NCI-H69 (cell line): Measurements from ENCODE around the gene ESRRG.

Experiments
- DNase-seq: peaks from one replicate; lab custom pipeline; 2025; lab: John Stamatoyannopoulos, UW

The ESRRG gene

GRCh38 chr1:216723274-216723780, at the start of gene ESRRG:
Gene ESRRG (minus strand): TSS chr1:216723429. CDS start chr1:216723299, 130 bp downstream.
- peak; percentile 99 for DNase-seq

- DNase-seq = no peak
Measured at GRCh38 chr1:216771922-216772321, 48.7 kb upstream of the ESRRG start.

GRCh38 chr1:216766633-216767327, 43.6 kb upstream of the ESRRG start:
- no peak for DNase-seq

DNA sequence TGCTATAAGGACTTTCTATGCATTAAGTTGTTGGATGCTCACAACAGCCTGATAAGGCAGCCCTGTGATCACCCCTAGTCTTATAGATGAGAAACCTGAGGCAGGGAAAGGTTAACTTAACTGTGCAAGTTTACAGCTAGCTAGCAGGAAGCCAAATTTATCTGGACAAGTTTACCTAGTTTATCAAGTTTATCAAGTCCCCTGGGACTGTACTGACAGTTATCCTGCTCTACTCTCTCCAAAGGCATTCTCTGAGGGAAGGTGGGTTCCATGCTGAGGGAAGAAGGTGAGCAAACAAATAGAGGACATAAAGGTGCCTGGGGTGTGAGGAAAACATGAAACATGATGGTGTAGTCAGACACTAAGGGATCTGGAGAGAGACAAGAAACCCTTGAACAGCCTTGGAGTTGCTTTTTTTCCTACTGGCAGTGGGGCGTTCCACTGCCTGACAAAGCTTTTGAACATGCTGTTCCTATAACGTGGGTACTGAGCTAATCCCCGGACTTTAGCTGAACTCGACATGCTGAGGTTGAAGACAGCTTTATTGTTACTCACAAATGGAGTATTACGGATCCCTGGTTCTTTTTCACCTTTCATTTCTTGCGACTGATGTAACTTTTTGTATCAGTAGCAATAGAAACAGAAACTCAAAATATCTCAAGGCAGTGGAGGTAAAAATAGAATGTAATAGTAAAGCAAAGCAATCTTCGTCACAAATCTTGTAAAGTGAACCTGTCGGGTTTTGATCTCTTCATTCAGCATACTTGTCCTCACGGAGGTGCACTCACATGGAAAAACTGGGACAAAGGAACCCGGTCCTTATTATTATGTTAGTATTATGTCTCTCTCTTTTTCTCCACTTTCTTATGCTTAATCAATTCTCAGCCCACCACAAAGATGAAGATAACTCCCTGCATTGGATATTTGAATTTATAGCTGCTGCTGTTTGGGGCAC, 42.4 kb upstream of the ESRRG start:
- DNase-seq = peak; percentile 48

- DNase-seq = no peak
Measured at GRCh38 chr1:216758161-216758560, 34.9 kb upstream of the ESRRG start.

GRCh38 chr1:216757110-216757509, 33.9 kb upstream of the ESRRG start:
- no peak for DNase-seq

- no peak for DNase-seq
Measured at GRCh38 chr1:216750961-216751360, 27.7 kb upstream of the ESRRG start.

DNA sequence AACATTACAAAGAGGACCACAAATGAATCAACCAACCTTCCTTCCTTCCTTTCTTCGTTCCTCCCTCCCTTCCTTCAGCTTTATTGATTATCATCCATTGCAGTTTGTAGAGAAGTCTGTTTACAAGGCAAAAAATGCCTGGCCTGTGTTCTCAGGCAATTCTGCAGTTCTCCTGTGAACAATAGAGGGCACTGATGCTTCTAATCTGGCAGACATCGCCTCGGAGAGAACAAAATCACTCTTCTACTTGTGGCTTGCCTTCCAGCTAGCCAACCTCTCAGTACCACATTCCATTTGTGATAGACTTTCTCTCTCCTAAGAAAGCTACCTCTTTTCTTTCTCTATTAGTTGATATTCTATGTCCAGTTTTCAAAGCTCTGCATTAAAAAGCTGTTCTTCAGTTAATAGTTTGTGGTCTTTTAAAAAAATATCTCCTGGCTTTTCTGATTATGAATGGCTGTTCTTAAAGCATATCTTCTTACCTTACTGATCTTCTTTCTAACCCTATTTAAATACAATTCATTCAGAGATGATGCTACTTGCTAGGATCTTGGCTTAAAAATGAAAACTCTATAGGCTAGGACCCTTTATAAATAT, 26.9 kb upstream of the ESRRG start:
- peak; percentile 92 for DNase-seq

GRCh38 chr1:216749232-216749631, 26.0 kb upstream of the ESRRG start:
- peak; percentile 65 for DNase-seq

GRCh38 chr1:216742625-216743024, 19.4 kb upstream of the ESRRG start:
- DNase-seq = peak; percentile 56

DNA sequence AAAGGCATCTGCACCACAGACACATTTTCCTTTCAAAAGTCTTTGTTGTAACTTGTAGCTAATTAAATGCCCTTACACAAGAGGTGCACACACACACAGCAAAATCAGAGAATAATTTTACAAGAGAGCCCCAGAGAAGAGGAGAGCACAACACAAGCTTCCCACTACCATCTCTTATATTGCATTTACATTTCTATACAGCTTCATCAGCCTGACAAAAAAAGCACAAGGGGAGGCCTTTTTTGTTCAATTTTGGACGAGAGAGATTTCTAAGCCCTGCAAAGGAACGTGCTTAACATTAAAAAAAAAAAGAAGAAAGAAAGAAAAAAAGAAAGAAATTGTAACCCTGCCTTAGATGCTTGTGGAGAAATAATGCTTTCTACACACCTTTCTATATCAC, 17.1 kb upstream of the ESRRG start:
- DNase-seq = no peak

DNA sequence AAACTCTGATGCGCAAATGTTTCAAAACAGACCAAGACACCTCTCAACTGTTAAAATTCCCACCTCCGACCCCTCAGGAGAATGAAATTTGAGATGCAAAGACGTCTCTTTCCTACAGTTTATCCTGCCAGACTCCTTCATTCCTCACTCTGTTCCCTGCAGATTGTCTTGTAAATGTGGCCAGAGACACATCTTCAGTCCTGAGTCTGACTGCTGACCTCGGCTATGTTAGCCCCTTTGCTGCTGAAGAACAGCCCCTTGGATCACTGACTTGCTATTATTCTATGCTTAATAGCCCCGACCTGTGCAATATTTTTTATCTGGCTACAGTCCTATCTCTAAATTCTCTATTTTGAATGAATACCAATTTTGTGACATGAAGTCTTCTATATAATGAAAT, 16.6 kb upstream of the ESRRG start:
- no peak for DNase-seq

DNA sequence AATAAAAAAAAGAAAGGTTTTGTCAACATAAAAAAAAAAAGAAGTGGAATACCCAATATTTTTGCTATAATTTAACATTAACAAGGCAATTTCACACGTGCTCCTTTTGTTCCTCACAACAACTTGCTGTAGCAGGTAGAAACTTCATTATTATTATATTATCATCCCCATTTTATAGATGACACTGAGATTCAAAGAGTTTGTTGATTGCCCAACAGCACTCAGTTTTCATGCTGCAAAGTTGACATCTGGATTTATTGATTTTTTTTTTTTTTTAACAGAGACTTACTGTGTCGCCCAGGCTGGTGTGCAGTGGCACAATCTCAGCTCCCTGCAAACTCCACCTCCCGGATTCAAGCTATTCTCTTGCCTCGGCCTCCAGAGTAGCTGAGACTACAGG, 8.9 kb upstream of the ESRRG start:
- DNase-seq = no peak

GRCh38 chr1:216731562-216731961, 8.3 kb upstream of the ESRRG start:
- peak; percentile 30 for DNase-seq

- DNase-seq = peak; percentile 39
Measured at GRCh38 chr1:216726435-216726834, 3.2 kb upstream of the ESRRG start.

DNA sequence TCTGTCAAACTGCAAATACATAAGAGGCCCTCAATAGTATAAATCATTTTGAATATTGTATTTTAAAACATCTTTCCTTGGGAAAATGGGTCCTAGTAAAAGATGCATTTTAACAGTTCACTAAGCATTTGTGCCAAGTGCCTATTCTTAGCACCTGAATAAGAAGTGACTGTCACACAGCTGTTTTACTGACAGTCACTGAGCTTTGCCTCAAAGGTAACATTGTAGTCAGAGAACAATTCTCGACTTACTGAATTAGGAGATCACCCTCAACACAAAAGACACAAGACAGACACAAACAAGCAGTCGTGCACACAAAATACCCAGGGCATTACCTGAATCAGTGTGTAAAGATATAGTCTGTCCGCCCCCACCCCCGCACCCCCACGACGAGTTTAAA, 408 bp downstream of the ESRRG start:
- peak; percentile 92 for DNase-seq

- DNase-seq = peak; percentile 91
Measured at GRCh38 chr1:216721863-216722262, 1.4 kb downstream of the ESRRG start.

GRCh38 chr1:216721062-216721461, 2.2 kb downstream of the ESRRG start:
- peak; percentile 65 for DNase-seq

DNA sequence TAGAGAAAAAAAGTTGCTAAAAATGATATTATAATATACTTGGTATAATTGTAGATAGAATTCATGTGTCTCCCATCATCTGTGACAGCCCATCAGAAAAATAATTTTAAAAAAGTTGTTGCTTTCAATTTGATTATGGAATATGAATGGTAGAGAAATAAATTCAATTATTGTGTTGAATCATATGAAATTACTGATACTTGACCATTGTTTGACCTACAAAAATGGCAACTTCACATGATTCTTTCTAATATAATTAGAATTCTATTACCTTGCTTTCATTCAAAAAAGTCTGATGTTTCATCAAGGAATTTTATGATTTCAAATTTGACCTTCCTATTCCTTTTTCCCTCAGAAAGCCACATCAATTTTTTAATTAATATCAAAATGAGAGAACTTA, 11.5 kb downstream of the ESRRG start:
- DNase-seq = no peak

GRCh38 chr1:216710598-216711333, 12.5 kb downstream of the ESRRG start:
- peak; percentile 96 for DNase-seq

- DNase-seq = peak; percentile 85
Measured at GRCh38 chr1:216710055-216710454, 13.2 kb downstream of the ESRRG start.

DNA sequence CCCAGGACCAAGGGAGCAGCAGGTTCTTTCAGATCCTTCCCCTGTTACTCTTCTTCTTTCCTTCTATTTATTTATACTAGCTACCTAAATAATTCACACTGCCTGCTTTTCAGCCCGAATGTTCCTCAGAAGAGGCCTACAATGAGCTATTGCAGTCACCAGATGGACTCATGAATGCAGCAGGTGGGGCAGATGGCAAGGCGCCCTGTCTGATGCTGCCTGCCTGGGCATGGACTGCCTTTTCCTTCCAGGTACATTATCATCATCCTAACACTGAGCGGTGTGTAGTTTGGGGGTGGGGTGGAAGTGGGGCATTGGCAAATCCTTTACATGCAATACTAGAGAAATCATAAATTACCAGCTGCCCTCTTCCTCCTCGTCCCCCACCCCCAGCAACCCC, 17.6 kb downstream of the ESRRG start:
- peak; percentile 99 for DNase-seq
